SJSA1 (cell line): ENCODE measurements around the gene OR1I1. TPM values are rescaled to one million over a fixed set of nuclear protein-coding genes. Genes with fewer than 3 reads are reported as not detected.
"Not testable (repeated sequence)": the region's sequence is repeated elsewhere in the genome, so short reads cannot be mapped to it uniquely, and the experiment has no call there.

Experiments used
- DNase-seq, 2 experiments: peaks; one replicate each; pipeline ENCODE4 v3.0.0-alpha.2; 2015 to 2020; ENCODE audit warnings: low spot score in 2 of 2, low read depth in 1 of 2
- H3K27ac ChIP-seq: fragments of 250-450 bp; sonication (Bioruptor Pico); 2 replicates; pipeline ENCODE4 v1.5.1; 2020; ENCODE audit warnings: mild to moderate bottlenecking, moderate library complexity
- H3K27me3 ChIP-seq: fragments of 250-450 bp; sonication (Bioruptor Pico); replicated peaks from 2 replicates; pipeline ENCODE4 v1.5.1; 2020; ENCODE audit warnings: mild to moderate bottlenecking, moderate library complexity
- H3K36me3 ChIP-seq: fragments of 250-450 bp; sonication (Bioruptor Pico); 2 replicates; pipeline ENCODE4 v1.5.1; 2020; ENCODE audit warnings: mild to moderate bottlenecking
- H3K4me1 ChIP-seq: fragments of 250-450 bp; sonication (Bioruptor Pico); replicated peaks from 2 replicates; pipeline ENCODE4 v1.6.1; 2021; ENCODE audit warnings: mild to moderate bottlenecking
- H3K4me3 ChIP-seq: fragments of 250-450 bp; sonication (Bioruptor Pico); 2 replicates; pipeline ENCODE4 v1.5.1; 2020; ENCODE audit warnings: mild to moderate bottlenecking
- H3K9me3 ChIP-seq: fragments of 250-450 bp; sonication (Bioruptor Pico); replicated peaks from 2 replicates; pipeline ENCODE4 v1.5.1; 2020; ENCODE audit warnings: mild to moderate bottlenecking
- total RNA-seq: library from RNA; depleted of rRNA; stranded (reverse); fragments of >200 nt; shearing (Covaris generic); gene quantifications from 2 replicates; pipeline ENCODE4 v1.2.3, GENCODE V29; 2014

Gene OR1I1
- total RNA-seq, 1 experiment from 2014 or later = not detected

GRCh38 chr19:15074371-15074770 is 7.6 kb upstream of the OR1I1 start:
- H3K27me3 ChIP-seq = peaks cover 10% of the 10 kb centered on the region
- H3K9me3 ChIP-seq = no peaks in the 10 kb centered on the region
- DNase-seq = no peak
- no peaks in the 10 kb centered on the region for H3K4me1 ChIP-seq
- H3K27ac ChIP-seq = no peak overlapping the region
- no peak overlapping the region for H3K4me3 ChIP-seq
- H3K36me3 ChIP-seq = no peaks in the 10 kb centered on the region

DNA sequence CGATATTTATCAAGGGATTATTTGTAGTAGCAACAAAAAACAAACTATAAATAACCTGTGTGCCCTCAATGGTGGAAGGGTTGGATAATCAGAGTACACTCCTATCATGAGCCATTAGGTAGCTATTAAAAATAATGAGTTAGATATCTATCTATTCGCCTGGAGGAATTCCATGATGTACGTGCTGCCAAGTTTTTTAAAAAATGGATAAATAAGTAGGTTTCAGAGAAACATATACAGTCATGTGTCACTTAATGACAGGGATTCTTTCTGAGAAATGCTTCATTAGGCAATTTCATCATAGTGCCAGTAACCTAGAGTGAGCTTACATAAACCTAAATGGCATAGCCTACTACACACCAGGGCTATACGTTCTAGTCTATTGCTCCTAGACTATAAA is 6.2 kb upstream of the OR1I1 start:
- Histone ChIP-seq H3K9me3 (no peaks in the 10 kb centered on the region), H3K36me3 (no peaks in the 10 kb centered on the region), H3K4me3 (no peak overlapping the region), H3K4me1 (no peaks in the 10 kb centered on the region), H3K27me3 (peaks cover 17% of the 10 kb centered on the region), H3K27ac (no peak overlapping the region)
- DNase-seq = no peak

- not testable (repeated sequence) for DNase-seq, H3K9me3 ChIP-seq, H3K4me1 ChIP-seq, H3K36me3 ChIP-seq, H3K4me3 ChIP-seq, H3K27ac ChIP-seq
- peaks cover 34% of the 10 kb centered on the region for H3K27me3 ChIP-seq
Measured at GRCh38 chr19:15080002-15080401, 2.0 kb upstream of the OR1I1 start.

- H3K36me3 ChIP-seq = no peaks in the 10 kb centered on the region
- H3K9me3 ChIP-seq = no peaks in the 10 kb centered on the region
- DNase-seq = no peak
- peaks cover 37% of the 10 kb centered on the region for H3K27me3 ChIP-seq
- H3K27ac ChIP-seq = no peak overlapping the region
- no peak overlapping the region for H3K4me3 ChIP-seq
- H3K4me1 ChIP-seq = no peaks in the 10 kb centered on the region; the same call in 1 of the 2 replicates
Measured at GRCh38 chr19:15087182-15087581, 5.2 kb downstream of the OR1I1 start.

DNA sequence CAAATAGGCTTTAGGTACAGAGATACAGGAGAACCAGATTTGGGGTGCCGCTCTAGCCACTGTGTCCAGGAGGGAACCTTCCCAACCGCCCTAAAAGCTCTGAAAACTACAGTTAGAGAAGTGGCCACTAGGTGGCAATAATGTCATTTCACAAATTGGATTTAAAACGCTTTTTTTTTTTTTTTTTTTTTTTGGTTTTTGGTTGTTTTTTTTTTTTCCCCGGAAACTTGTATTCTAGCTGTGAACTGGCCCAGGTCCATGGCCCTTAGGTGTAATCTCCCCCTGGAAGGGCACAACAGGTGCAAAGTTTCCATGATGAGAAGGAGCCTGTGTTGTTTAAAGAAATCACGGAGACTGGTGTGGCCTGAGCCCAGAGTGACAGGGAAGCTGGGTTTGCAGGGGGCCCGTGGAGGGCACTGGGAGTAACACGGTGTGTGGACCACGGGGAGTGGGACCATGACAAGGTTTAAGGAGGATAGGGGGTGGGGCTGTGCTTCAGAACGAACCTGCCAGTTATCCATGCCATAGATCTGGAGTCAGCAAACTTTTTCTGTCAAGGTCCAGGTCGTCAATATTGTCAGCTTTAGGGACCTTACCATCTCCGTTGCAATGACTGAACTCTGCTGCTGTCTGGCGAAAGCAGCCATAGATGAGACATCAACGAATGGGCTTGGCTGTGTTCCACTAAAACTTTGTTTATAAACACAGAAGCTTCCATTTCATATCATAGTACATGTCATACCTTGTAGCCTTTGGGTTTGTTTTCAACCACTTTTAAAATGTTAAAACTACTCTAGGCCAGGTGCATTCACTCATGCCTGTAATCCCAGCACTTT is 10.1 kb downstream of the OR1I1 start:
- Histone ChIP-seq H3K4me1 (no peaks in the 10 kb centered on the region; the same call in 1 of the 2 replicates), H3K4me3 (no peak overlapping the region), H3K27me3 (peaks cover 7% of the 10 kb centered on the region), H3K36me3 (no peaks in the 10 kb centered on the region), H3K27ac (no peak overlapping the region), H3K9me3 (no peaks in the 10 kb centered on the region)
- DNase-seq = peak in 1 of 2 experiments; percentile 63

- Histone ChIP-seq H3K27ac (no peak overlapping the region), H3K36me3 (no peaks in the 10 kb centered on the region), H3K27me3 (0 out of 2 replicates have a peak, but pooled peaks cover 4% of the 10 kb centered on the region), H3K9me3 (no peaks in the 10 kb centered on the region), H3K4me3 (no peak overlapping the region), H3K4me1 (no peaks in the 10 kb centered on the region; the same call in 1 of the 2 replicates)
- no peak for DNase-seq
Measured at GRCh38 chr19:15093001-15093400, 11.0 kb downstream of the OR1I1 start.

GRCh38 chr19:15096223-15096622 is 14.2 kb downstream of the OR1I1 start:
- no peak for DNase-seq
- no peaks in the 10 kb centered on the region for H3K36me3 ChIP-seq
- H3K4me1 ChIP-seq = no peaks in the 10 kb centered on the region; the same call in 1 of the 2 replicates
- H3K4me3 ChIP-seq = no peak overlapping the region
- H3K27ac ChIP-seq = no peak overlapping the region
- H3K9me3 ChIP-seq = no peaks in the 10 kb centered on the region
- no peaks in the 10 kb centered on the region for H3K27me3 ChIP-seq

GRCh38 chr19:15097980-15098379 is 16.0 kb downstream of the OR1I1 start:
- H3K9me3 ChIP-seq, H3K4me1 ChIP-seq, H3K27ac ChIP-seq, H3K27me3 ChIP-seq, DNase-seq, H3K36me3 ChIP-seq, H3K4me3 ChIP-seq: not testable (repeated sequence)

GRCh38 chr19:15098460-15098859 is 16.4 kb downstream of the OR1I1 start:
- Histone ChIP-seq H3K27me3 (no peaks in the 10 kb centered on the region), H3K4me3 (no peak overlapping the region), H3K4me1 (no peaks in the 10 kb centered on the region), H3K9me3 (0 out of 2 replicates have a peak, but pooled peaks cover 8% of the 10 kb centered on the region), H3K27ac (no peak overlapping the region), H3K36me3 (no peaks in the 10 kb centered on the region)
- DNase-seq = no peak

GRCh38 chr19:15099017-15099582 is 17.1 kb downstream of the OR1I1 start:
- H3K27ac ChIP-seq = no peak overlapping the region
- H3K27me3 ChIP-seq = no peaks in the 10 kb centered on the region
- H3K36me3 ChIP-seq = no peaks in the 10 kb centered on the region
- no peak overlapping the region for H3K4me3 ChIP-seq
- H3K9me3 ChIP-seq = peaks cover 8% of the 10 kb centered on the region; the same call in 1 of the 2 replicates
- DNase-seq = no peak
- no peaks in the 10 kb centered on the region for H3K4me1 ChIP-seq

GRCh38 chr19:15101479-15102082 is 19.6 kb downstream of the OR1I1 start:
- Histone ChIP-seq H3K4me1 (peaks cover 1% of the 10 kb centered on the region), H3K4me3 (no peak overlapping the region), H3K36me3 (no peaks in the 10 kb centered on the region), H3K9me3 (peaks cover 14% of the 10 kb centered on the region), H3K27me3 (no peaks in the 10 kb centered on the region), H3K27ac (no peak overlapping the region)
- no peak for DNase-seq

GRCh38 chr19:15104003-15104402 is 22.0 kb downstream of the OR1I1 start:
- no peaks in the 10 kb centered on the region for H3K27me3 ChIP-seq
- DNase-seq = no peak
- peaks cover 14% of the 10 kb centered on the region for H3K9me3 ChIP-seq
- H3K36me3 ChIP-seq = peaks cover 16% of the 10 kb centered on the region
- no peak overlapping the region for H3K4me3 ChIP-seq
- no peak overlapping the region for H3K27ac ChIP-seq
- H3K4me1 ChIP-seq = peaks cover 17% of the 10 kb centered on the region

GRCh38 chr19:15104411-15104810 is 22.4 kb downstream of the OR1I1 start:
- H3K27me3 ChIP-seq = no peaks in the 10 kb centered on the region
- no peak overlapping the region for H3K27ac ChIP-seq
- DNase-seq = no peak
- H3K4me3 ChIP-seq = no peak overlapping the region
- H3K4me1 ChIP-seq = peaks cover 19% of the 10 kb centered on the region
- peaks cover 20% of the 10 kb centered on the region for H3K36me3 ChIP-seq
- H3K9me3 ChIP-seq = peaks cover 14% of the 10 kb centered on the region

DNA sequence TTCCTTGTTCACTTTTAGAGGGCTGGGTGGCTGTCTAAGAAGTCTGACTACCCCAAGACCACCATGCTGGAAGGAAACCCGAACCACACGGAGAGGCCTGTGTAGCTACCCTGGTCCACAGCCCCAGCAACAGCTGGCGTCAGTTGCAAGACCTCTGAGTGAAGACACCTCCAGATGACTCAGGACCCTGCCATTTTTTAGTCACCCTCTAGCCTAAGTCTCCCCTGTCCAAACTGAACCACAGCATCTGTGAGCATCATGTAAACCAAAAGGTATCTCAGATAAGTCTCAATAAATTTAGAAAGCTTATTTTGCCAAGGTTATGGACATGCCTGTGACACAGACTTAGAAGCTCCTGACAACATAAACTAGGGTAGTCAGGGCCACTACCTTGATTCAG is 23.0 kb downstream of the OR1I1 start:
- peaks cover 19% of the 10 kb centered on the region for H3K4me1 ChIP-seq
- H3K4me3 ChIP-seq = no peak overlapping the region
- no peak for DNase-seq
- peaks cover 27% of the 10 kb centered on the region for H3K36me3 ChIP-seq
- peaks cover 14% of the 10 kb centered on the region for H3K9me3 ChIP-seq
- no peak overlapping the region for H3K27ac ChIP-seq
- H3K27me3 ChIP-seq = no peaks in the 10 kb centered on the region
